NCI-H1048 (cell line): ENCODE results near the gene ENPP1.
"Not testable (repeated sequence)": the region's sequence is repeated elsewhere in the genome, so short reads cannot be mapped to it uniquely, and the experiment has no call there.

Experiments
- DNase-seq: peaks from one replicate; lab custom pipeline; 2025; lab: John Stamatoyannopoulos, UW

The ENPP1 gene

DNA sequence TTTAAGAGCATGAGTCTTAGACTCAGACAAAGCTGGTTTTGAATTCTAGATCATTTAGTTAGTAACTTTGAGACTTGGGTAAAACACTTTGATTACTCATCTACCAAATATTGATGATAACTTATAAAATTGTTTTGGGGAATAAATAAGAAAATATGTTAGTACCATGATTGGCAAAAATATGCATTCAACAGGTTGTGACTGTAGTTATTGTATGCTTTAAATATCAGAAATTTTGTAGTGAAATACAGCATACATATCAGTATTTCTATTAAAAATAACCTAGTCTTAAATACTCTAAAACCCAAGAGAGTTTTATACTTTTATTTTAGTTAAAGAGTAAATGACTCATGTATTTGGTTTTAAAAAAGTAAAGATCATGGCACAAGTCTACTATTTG lies 68.7 kb downstream of the ENPP1 start:
- no peak for DNase-seq

DNA sequence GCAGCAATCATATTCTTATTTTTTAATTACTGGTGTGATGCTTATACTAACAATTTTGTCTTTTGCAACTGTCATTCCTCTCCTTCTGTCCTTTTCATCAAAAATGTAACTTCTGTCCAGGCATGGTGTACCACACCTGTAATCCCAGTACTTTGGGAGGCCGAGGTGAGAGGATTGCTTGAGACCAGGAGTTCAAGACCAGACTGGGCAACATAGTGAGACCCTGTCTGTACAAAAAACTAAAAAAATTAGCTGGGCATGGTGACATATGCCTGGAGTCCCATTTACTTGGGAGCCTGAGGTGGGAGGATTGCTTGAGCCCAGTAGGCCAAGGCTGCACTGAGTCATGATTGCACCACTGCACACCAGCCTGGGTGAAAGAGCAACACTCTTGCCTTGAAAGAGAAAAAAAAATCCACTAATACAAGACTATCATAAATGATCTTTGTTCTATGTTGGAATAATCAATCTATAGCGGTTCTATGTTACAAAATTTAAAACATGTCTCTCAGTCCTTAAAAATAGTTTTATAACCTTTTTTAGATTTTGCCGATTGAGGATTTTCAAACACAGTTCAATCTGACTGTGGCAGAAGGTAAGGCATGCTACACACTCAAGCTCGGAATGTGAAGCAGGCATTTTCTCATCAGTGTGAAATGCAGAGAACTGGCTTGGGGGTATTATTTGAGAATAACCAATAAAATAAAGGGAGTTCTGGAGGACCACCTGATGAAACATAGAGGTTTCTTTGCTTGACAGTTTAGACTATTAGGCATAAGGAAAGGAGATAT lies 70.4 kb downstream of the ENPP1 start:
- DNase-seq, result no peak

DNA sequence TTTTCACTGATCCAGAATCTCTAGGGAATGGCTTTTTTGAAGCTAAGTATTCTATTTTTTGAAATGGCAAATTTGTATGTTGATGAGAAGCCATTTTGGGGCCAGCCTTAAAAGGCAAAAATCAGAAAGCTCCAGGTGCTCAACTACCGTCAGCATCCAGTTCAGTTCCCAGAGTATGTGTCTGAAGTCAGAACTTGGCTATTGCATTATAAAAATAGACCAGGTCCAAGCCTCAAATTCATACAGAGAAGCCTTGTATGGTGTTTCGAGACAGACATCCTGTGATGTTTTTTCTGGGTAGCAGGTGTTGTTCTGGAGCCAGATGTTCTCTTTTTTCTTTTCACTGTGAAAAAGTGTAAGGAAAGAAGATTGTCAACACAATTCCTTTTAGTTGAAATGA lies 75.2 kb downstream of the ENPP1 start:
- DNase-seq, result no peak

DNA sequence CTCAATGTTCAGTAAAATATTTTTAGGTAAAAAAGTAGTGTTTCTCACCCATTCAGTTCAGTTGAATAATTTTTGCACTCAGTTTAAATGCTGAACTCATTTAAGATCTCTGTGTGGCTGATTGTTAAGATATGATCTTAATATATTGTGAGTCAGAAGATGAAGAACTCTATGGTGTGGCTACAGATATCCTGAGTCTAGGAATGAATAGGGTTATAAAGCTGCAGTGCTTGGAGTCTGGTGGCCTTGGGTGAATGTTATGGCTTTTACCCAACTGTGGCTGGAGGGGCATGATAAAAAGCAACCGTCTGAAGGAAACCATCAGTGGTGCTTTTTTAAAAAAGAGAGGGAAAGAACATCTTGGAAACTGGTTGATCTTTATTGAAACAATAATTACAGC lies 77.4 kb downstream of the ENPP1 start:
- no peak for DNase-seq

DNA sequence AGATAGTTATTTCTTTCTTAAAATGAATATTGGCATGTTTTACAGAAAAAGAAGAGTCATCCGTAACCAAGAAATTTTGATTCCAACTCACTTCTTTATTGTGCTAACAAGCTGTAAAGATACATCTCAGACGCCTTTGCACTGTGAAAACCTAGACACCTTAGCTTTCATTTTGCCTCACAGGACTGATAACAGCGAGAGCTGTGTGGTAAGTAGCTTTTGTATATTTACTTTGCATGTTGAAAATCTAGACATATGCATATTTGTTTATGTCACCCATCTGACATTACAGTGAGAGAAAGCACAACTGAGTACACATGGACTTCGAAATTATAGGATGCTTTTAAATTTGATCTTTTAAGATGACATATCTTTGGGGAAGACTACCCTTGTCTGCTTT lies 78.7 kb downstream of the ENPP1 start:
- no peak for DNase-seq

DNA sequence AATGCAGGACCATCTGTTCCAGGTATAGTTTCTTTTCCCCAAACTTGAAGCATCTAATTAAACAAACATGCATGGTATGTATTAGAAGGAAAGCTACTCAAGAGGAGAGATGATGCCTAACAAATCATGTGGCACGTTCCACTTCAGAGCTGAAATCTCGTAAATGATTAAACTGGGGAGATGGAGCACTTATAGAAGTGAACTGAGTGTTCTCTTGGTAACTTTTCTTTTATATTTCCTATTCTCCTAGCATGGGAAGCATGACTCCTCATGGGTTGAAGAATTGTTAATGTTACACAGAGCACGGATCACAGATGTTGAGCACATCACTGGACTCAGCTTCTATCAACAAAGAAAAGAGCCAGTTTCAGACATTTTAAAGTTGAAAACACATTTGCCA lies 82.3 kb downstream of the ENPP1 start:
- DNase-seq, result no peak

DNA sequence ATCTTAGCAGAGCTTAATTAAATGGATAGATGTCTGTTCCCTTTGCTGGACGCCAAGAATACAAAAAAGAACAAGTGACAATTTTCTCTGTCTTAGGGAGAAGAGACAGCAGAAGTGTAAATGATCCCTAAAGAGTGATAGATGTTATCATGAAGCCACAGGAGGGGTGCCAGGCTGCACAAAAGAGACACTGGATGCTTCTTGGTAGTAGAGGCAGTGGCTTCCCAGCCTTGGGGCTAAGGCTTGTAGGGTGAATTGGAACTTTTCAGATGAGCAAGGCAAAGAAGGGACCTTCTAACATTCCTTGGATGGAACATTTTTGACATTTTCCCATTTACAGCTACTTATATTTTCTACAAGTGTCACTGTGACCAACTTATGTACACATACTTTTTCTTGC lies 85.4 kb downstream of the ENPP1 start:
- DNase-seq, result no peak

DNA sequence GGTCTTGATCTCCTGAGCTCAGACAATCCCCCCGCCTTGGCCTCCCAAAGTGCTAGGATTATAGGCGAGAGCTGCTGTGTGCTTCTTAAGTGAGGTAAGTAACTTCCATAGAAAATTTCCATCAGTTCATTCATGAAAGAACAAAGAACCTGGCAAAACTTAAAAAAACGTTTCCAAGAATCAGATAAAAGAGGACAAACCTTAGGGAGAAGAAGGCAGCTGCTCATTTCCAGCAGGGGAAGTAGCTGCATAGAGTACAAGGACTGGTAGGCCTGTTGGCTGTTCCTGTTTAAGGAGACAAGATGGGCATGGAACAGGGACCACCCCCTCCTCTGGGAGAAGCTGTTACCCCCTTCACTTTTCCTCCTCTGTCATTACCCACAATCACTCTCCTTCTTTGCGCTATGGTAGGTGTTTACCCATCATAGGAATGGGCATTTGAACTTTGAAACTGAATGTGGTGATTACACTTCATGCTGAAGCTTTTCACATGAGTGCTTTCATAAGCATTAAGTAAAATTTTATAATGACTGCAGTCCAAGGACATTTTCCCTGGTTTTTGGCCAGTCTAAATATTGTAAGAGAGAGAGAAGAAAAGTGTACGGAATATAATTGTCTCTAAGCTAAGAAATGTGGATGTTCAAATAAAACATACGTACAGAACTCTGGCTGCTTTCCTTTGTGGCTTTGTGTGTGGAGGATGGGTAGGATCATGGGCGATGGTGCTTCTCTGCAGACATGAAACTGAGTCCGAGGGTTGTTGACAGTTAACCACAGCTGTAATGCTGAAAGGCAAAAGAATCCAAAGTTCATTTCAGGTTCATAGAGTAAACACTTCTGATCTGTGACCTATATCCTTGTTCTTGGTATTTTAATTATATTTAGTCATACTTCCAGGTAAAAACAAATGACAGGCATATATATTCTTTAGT lies 86.9 kb downstream of the ENPP1 start:
- no peak for DNase-seq

DNA sequence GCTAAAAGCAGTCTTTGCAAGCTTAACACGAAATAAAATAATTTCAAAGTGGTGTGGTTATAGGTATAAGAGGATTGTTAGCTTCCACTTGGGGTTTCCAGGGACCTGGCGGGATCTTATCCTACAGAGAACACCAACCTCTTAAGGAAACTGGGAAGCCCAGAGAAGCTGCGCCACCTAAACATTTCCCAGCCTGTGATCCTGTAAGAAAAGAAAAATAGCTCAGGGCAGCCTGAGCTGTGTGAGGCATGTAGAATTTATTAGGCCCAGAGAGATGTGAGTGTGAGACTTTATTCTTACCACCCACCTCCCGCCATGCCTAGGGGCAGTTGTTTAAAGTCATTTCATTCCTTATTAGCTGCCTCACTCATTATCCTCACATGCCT lies 89.2 kb downstream of the ENPP1 start:
- DNase-seq, result no peak

DNA sequence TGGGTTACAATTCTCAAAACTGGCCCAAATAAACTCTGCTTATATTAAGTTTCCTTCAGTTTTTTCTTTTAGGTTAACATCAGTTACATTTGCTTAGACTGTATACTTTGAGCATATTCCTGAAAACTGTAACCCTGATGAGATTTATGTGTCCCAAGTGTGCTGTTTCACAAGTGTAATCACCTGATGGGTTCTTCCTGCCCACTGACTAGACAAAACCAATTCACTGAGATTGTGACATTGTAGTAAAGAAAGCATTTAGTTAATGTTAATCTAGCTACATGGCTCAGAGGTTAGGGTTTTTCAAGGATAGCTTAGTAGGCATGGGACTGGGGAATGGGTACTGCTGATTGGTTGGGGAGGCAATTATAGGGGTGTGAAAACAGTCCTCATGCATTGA lies 89.8 kb downstream of the ENPP1 start:
- no peak for DNase-seq

DNA sequence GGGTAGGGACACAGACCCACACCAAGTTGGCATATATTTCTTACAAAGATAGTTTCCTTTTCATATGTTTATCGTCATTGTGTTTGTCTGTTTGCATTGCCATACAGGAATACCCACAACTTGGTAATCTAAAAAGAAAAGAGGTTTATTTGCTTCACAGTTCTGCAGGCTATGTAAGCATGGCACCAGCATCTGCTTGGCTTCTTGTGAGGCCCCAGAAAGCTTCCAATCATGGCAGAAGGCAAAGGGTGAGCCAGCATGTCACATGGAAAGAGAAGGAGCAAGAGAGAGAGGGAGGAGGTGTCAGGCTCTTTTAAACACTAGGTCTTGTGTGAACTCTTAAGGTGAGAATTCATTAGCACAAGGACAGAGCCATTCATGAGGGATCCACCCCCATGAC lies 90.9 kb downstream of the ENPP1 start:
- no peak for DNase-seq

DNA sequence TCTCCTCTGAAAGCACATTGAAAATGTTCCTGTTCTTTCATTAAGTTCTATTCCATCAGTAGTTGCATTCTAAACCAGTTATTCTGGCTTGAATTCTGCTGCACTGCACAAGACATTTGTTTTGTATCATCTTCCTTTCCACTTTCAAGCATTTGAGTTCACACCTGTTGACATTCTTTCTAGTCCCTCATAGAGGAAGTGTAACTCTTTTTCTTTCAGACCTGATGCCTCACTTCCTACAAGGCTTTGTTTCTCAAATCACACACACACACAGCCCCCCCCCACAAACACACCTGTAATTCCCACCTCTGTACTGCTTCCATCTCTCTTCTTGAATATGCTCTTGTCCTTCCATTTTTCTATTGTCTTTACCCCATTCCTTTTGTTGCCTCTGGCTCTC lies 92.4 kb downstream of the ENPP1 start:
- DNase-seq, result no peak

DNA sequence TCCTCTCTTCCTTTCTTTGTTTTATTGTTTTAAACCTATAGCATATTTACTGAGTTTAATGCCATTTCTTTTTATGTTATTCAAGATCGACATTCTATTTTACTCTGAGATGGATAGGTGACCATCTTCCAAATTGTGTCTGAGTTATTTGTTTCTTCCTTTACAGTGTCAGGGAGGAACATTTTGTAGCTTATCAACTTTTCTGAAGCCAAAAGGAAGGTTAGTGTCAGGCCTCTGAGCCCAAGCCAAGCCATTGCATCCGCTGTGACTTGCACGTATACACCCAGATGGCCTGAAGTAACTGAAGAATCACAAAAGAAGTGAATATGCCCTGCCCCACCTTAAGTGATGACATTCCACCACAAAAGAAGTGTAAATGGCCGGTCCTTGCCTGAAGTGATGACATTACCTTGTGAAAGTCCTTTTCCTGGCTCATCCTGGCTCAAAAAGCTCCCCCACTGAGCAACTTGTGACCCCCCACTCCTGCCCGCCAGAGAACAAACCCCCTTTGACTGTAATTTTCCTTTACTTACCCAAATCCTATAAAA lies 93.6 kb downstream of the ENPP1 start:
- not testable (repeated sequence) for DNase-seq

DNA sequence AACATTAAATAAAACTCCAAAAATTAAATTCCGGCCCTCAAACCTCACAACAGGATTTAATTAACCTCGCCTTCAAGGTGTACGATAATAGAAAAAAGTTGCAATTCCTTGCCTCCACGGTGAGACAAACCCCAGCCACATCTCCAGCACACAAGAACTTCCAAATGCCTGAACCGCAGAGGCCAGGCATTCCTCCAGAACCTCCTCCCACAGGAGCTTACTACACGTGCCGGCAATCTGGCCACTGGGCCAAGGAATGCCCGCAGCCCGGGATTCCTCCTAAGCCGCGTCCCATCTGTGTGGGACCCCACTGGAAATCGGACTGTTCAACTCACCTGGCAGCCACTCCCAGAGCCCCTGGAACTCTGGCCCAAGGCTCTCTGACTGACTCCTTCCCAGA lies 95.9 kb downstream of the ENPP1 start:
- DNase-seq, result not testable (repeated sequence)

DNA sequence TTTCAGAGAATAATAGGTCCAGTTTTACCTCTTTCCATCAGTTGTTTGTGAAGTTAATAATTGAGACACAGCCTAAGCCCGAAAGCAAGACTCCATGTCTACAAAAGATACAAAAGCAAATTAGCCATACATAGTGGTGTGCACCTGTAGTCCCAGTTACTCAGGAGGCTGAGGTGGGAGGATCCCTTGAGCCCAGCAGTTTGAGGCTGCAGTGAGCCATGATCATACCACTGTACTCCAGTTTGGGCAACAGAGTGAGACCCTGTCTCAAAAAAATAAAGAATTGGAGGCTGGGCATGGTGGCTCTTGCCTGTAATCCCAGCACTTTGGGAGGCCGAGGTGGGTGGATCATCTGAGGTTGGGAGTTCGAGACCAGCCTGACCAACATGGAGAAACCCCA lies 101.0 kb downstream of the ENPP1 start:
- DNase-seq, result not testable (repeated sequence)

DNA sequence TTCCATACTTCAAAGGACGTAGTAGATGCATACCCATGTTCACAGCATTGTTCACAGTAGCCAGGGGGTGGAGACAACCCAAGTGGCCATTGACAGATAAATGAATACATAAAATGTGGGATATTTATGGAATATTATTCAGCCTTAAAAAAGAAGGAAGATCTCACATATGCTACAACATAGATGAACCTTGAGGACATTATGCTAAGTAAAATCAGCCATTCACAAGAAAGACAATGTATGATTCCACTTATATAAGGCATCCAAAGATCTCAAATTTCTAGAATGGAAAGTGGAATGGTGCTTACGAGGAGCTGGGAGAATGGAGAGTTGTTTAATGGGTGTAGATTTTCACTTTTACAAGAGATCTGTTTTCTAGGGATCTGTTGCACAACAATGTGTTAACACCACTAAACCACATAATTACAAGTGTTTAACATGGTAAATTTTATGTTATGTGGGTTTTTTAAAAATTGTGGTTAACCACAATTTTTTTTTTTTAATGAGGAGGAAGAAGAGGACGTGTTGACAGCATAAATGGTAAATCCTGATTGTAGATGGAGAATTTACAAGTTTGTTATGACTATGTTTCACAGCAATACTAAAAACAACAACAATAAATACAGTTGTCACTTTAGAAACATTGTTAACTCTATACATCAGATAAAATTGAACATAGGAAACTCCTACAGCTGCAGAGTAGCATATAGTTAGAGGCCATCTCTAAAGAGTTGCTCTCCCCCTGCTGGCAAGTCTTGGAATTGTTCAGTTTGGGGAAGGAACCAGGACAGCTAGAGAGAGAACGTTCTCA lies 101.8 kb downstream of the ENPP1 start:
- DNase-seq, result peak; percentile 45

DNA sequence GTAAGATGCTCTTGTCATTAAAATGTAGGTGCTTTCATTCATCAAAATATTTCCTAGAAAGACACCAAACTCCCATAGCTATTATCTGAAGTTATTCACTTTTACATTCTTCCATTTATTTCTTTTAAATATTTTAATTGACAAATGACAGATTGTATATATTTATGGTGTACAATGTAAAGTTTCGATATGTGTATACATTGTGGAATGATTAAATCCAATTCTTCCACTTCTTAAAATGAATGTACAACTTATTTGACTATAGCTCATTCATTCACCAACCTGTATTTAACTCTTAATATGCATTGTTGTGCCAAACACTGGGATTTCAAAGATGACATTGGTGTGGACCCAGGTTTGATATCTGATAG lies 102.4 kb downstream of the ENPP1 start:
- DNase-seq, result no peak

DNA sequence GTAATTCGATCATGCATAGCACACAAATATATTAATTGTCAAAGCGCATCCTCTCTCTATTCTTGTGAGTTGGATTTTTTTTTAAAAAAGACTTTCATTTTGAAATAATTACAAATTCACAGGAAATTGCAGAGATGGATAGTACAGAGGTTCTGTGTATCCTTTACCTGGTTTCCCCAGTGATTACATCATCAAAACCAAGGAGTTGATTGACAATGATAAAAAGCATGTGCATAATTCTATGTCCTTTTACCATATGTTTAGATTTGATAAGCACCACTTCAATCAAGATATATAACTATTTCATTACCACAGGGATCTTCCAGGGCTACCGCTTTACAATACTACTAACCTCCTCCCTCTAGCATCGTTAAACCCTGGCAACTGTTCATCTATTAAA lies 103.1 kb downstream of the ENPP1 start:
- no peak for DNase-seq

DNA sequence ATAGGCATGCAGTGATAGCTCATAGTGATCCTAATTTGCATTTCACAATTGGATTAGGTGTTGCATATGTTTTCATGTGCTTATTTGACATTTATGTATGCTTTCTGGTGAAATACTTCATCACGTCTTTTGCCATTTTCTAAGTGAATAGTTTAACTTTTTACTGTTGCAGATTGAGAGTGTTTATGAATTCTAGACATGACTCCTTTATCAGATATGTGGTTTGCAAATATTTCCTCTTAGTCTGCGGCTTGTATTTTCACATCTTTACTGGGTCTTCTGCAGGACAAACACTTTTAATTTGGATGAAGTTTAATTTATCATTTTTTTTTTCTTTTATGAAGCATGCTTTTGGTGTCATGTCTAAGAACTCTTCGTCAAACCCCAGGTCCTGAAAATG lies 104.1 kb downstream of the ENPP1 start:
- no peak for DNase-seq

DNA sequence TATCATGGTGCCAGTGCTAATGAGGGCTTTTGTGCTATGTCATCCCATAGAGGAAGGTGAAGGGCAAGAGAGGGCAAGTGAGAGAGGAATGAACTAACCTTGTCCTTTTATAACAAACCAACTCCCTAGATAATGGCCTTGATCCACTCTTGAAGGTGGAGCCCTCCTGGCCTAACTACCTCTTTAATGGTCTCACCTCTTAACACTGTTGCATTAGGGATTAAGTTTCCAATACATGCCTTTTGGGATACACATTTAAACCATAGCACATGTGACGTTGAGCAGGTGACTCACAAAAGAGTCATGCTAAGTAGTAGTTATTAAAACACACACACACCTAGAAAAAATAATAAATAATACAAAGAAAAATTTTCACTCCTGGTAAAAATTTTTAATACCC lies 106.4 kb downstream of the ENPP1 start:
- no peak for DNase-seq

DNA sequence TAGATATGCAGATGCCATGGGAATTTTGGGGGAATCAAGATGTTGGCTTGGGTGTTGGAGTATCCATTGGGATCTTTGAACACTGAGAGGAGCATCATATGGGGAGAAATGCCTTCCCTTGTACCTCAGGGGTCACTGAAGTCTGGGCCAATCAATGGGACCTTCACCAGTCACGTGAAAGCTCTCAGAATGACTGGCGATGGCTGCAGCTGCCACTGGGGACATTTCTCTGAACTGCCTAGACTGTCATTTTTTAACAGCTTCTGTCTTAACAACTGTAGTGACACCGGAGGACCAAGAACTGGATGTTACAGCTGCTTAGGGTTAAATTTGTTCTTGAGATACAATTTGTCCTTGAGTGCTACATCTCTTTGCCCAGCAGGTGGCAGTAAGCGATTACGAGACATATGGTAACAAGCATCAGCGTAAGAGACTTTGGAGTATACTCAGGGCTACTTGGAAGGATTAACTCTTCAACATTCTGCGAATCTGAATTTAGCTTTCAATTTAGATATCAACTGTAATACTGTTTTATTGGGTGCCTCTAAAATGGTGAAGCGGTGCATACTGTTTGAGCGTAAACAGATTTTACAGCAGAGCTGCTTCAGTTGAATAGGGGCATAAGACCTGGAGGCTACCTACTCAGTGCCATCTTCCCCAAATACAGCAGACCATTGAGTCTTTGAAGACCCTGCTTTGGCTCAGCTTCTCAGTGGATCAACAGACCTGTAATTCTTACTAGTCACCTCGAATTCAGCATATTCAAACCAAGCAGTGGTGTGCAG lies 107.3 kb downstream of the ENPP1 start:
- peak; percentile 51 for DNase-seq
